HUES64 (cell line): ENCODE data around the gene RHOU.

Source experiments
- H3K27ac ChIP-seq: 2 replicates; pipeline ENCODE4 v1.7.0; 2013; ENCODE audit warnings: low read depth, low read length, inconsistent platforms
- H3K27me3 ChIP-seq: 2 replicates; pipeline ENCODE4 v1.6.1; 2013; ENCODE audit warnings: mild to moderate bottlenecking, low read length; ENCODE audit not compliant: insufficient read depth
- H3K36me3 ChIP-seq: 2 replicates; pipeline ENCODE4 v1.6.1; 2013; ENCODE audit warnings: mild to moderate bottlenecking, low read length; ENCODE audit not compliant: insufficient read depth
- H3K4me1 ChIP-seq: 2 replicates; pipeline ENCODE4 v1.6.1; 2013; ENCODE audit warnings: mild to moderate bottlenecking, low read length, moderate library complexity; ENCODE audit not compliant: insufficient read depth
- H3K4me3 ChIP-seq: 2 replicates; pipeline ENCODE4 v1.5.1; 2013; ENCODE audit warnings: mild to moderate bottlenecking, low read length, moderate library complexity
- H3K9ac ChIP-seq: 2 replicates; pipeline ENCODE4 v1.6.1; 2013; ENCODE audit warnings: mild to moderate bottlenecking, low read depth, low read length
- H3K9me3 ChIP-seq: 2 replicates; pipeline ENCODE4 v1.6.1; 2013; ENCODE audit warnings: low read depth, low read length; ENCODE audit not compliant: insufficient read depth
- WGBS: fragments of 150-250, 120-280 bp; methylation state at CpG from one replicate; pipeline ENCODE4 v1.1.7; 2013; ENCODE audit warnings: missing lambda C conversion rate; 5-methylcytosine and 5-hydroxymethylcytosine counted together

RHOU gene

GRCh38 chr1:228786361-228787129 is 51.3 kb downstream of the RHOU start:
- no peaks in the 10 kb centered on the region for H3K9me3 ChIP-seq
- no peak overlapping the region for H3K9ac ChIP-seq
- H3K27me3 ChIP-seq = no peaks in the 10 kb centered on the region
- 91% methylated on average over 4 of the region's 4 CpGs for WGBS
- no peaks in the 10 kb centered on the region; the same call in 1 of the 2 replicates for H3K4me1 ChIP-seq
- H3K27ac ChIP-seq = no peak overlapping the region
- H3K36me3 ChIP-seq = no peaks in the 10 kb centered on the region
- H3K4me3 ChIP-seq = no peak overlapping the region

GRCh38 chr1:228791791-228792190 is 56.5 kb downstream of the RHOU start:
- no peak overlapping the region for H3K4me3 ChIP-seq
- no peaks in the 10 kb centered on the region for H3K9me3 ChIP-seq
- WGBS = 91% methylated on average over 3 of the region's 3 CpGs
- no peak overlapping the region for H3K9ac ChIP-seq
- H3K36me3 ChIP-seq = no peaks in the 10 kb centered on the region
- no peak overlapping the region for H3K27ac ChIP-seq
- no peaks in the 10 kb centered on the region for H3K4me1 ChIP-seq
- H3K27me3 ChIP-seq = no peaks in the 10 kb centered on the region

DNA sequence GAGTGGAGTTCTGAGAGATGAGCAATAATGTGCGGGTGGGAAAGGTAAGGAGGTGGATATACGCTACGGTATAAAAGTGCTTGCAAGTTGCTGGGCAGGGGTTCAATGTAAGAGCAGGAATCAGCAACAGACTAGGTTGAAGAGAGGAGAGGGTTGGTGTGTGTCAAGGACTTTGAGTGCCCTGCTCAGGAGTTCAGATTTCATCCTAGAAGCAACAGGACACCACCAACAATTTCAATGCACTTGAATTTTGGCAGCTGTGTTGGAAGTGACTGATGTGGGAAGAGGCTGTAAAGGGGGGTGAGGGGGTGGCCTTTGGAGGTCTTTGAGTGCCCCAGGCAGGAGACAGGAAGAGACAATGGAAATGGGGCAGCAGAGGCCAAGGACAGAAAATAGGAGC is 57.3 kb downstream of the RHOU start:
- Histone ChIP-seq H3K36me3 (no peaks in the 10 kb centered on the region), H3K9ac (no peak overlapping the region), H3K4me1 (no peaks in the 10 kb centered on the region), H3K27me3 (no peaks in the 10 kb centered on the region), H3K9me3 (no peaks in the 10 kb centered on the region), H3K27ac (no peak overlapping the region), H3K4me3 (no peak overlapping the region)
- 72% methylated on average over 3 of the region's 3 CpGs for WGBS

- H3K9me3 ChIP-seq = no peaks in the 10 kb centered on the region
- H3K9ac ChIP-seq = no peak overlapping the region
- no peaks in the 10 kb centered on the region for H3K4me1 ChIP-seq
- H3K36me3 ChIP-seq = no peaks in the 10 kb centered on the region
- no peaks in the 10 kb centered on the region for H3K27me3 ChIP-seq
- no peak overlapping the region for H3K27ac ChIP-seq
- H3K4me3 ChIP-seq = no peak overlapping the region
- WGBS = 98% methylated on average over 2 of the region's 2 CpGs
These were observed 57.8 kb downstream of the RHOU start for GRCh38 chr1:228793032-228793431.

DNA sequence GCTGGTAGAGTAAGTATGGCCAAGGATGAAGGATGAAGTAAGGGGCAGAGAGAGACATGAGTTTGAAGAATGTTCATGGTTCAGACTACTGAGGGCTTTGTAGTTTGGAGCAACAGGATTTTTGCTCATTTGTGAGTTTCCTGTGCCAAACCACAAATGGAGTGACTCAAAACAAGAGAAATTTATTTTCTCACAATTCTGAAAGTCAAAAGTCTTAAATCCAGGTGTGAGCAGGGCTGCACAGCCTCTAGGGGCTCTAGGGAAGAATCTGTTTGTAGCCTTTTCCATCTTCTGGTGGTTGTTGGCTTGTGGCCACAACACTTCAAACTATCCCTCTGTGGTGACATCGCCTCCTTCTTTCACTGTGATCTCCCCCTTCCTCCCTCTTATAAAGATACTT is 58.9 kb downstream of the RHOU start:
- no peak overlapping the region for H3K9ac ChIP-seq
- 100% methylated on average over 1 of the region's 1 CpG for WGBS
- H3K4me3 ChIP-seq = no peak overlapping the region
- no peaks in the 10 kb centered on the region for H3K9me3 ChIP-seq
- no peaks in the 10 kb centered on the region for H3K27me3 ChIP-seq
- H3K4me1 ChIP-seq = no peaks in the 10 kb centered on the region
- H3K27ac ChIP-seq = no peak overlapping the region
- no peaks in the 10 kb centered on the region for H3K36me3 ChIP-seq

DNA sequence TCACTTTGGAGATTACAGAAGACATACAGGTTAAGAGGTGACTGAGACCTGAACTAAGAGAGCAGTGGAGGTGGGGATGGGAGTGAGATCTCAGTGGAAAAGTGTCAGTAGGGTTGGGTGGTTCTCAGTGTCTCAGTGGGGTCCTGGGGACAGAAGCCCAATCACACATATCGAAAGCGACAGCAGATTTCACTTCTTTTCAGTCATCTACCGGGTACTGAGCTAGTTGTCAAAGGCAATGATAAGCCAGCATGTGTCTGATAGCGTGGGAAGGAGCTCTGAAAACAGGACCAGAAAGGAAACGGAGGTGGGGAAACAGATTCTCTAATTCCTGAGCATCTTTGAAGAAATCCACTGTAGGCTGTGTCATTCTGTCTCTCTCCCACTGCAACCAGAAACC is 59.5 kb downstream of the RHOU start:
- no peak overlapping the region for H3K9ac ChIP-seq
- no peaks in the 10 kb centered on the region for H3K4me1 ChIP-seq
- H3K36me3 ChIP-seq = no peaks in the 10 kb centered on the region
- no peaks in the 10 kb centered on the region for H3K9me3 ChIP-seq
- H3K4me3 ChIP-seq = no peak overlapping the region
- no peak overlapping the region for H3K27ac ChIP-seq
- no peaks in the 10 kb centered on the region for H3K27me3 ChIP-seq
- WGBS = 93% methylated on average over 5 of the region's 5 CpGs

DNA sequence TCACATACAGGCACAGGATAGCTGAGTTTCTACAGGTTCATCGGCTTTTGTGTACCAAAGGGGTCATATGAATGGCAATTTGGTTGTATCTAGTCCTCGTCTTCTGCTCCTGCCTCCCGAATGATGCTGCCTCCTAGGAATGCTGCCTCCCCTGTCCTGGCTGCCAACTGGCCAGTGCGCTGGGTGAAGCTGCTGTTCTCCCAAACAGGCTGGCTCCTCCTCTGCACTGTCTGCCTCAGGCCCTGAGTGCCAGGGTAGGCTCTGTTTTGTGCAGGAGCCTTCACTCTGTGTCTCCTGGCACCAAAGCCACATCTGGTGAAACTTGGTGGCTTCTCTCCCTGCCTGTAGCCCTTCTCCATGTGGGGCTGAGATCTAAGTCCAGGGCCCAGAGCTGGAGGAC is 60.3 kb downstream of the RHOU start:
- H3K4me1 ChIP-seq = no peaks in the 10 kb centered on the region
- H3K36me3 ChIP-seq = no peaks in the 10 kb centered on the region
- no peaks in the 10 kb centered on the region for H3K9me3 ChIP-seq
- H3K27ac ChIP-seq = no peak overlapping the region
- no peak overlapping the region for H3K4me3 ChIP-seq
- WGBS = 78% methylated on average over 4 of the region's 4 CpGs
- H3K27me3 ChIP-seq = no peaks in the 10 kb centered on the region
- no peak overlapping the region for H3K9ac ChIP-seq
